HG03521 (cell line): ENCODE measurements around the gene LMOD2.

ENCODE experiments used
- ATAC-seq: cut with Tn5 transposase; IDR thresholded peaks from one replicate; pipeline ENCODE4 v1.9.1; 2021; ENCODE audit warnings: mild to moderate bottlenecking, moderate library complexity; ENCODE audit not compliant: unreplicated experiment

LMOD2 gene

GRCh38 chr7:123666492-123666891 lies 10.8 kb downstream of the LMOD2 start:
- no peak for ATAC-seq

DNA sequence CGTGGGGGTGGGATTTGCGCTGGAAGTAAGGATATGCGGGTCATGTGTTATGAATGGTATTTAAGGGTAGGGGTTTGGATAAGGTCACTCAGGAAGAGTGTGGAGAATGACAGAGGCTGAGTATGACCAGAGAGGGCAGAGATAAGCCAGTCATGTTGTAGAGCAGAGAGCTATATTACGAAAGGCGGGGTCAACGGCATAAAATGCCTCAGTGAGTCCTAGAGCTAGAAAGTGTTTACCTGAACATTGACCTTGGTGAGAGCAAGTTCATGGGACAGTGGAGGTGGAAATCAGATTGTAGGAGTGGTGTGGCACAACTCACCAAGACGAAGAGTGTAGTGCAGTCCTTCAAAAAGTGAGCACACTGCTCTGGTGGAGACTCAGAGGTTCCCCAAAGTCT lies 13.8 kb downstream of the LMOD2 start:
- ATAC-seq = no peak

GRCh38 chr7:123673137-123673732 lies 17.6 kb downstream of the LMOD2 start:
- ATAC-seq = no peak

GRCh38 chr7:123673752-123674398 lies 18.2 kb downstream of the LMOD2 start:
- no peak for ATAC-seq

DNA sequence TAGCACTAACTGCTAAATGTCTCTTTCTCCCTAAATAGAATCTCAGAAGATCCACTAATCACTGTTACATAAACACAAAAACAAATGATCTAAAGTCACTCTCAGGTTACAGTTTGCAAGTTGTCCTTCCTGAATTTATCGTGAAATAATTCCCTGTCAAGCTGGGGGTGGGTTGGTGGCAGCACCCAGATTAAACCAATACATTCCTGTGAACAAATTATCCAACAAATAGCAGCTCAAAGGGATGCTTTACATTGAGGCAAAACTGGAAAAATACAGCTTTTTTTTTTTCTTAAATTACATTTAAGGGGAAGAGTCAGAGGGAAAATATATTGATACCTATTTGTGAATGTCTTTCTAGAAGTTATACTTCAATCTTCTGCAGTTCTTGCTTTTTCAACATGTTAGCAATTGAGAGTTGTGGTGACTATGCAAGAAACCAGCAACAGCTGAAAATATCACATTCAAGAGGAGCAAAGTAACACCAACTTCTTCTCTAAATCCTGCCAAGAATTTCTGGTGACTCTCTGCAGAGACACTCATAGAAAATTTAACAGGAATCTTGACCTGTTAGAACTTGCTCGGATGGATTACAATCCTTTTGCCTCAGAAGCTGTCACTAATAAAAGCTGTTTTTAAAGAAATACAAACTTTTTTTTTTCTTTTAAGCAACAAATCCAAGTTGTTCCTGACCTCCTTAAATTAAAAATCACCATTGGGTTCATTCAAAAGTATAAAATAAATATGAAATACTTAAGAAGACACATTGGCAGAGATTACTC lies 18.9 kb downstream of the LMOD2 start:
- ATAC-seq = no peak

GRCh38 chr7:123675181-123675473 lies 19.5 kb downstream of the LMOD2 start:
- ATAC-seq = no peak

- ATAC-seq = no peak
These were observed 21.5 kb downstream of the LMOD2 start for GRCh38 chr7:123677061-123677715.

DNA sequence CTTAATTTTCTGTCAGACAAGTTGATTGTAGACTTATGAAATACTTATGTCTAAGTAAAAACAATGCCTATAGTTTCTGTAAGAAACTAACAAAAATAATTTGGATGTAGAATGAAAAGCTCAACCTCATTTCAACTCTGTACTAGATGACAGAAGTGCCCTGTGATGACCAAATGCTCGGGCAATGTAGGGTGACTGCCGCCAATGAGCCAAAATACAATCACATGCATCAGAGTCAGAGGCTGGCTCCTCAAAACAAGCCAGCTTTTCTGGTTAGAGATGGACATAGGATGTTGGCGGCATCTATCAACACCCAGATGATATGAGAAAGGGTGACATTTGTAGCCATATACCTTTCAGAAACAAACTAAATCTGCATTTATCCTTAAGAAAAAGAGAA lies 23.9 kb downstream of the LMOD2 start:
- no peak for ATAC-seq

DNA sequence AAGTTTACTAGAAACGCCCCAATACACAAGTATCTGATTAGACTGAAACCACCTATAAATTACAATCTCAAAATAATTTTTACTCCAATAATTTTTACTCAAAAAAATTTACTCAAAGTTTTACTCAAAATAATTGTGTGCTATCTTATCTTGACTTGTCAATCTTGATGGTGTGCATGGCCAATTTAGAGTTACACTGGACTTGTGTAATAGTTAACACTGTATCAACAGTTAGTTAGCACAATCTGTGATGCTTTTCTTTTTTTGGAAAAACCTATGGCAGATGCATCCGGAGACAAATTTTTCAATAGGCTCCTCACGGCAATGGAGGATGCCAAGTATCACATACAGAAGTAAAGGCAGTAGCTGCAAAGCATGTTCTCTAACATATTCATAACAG lies 24.9 kb downstream of the LMOD2 start:
- no peak for ATAC-seq

- ATAC-seq = no peak
These were observed 25.9 kb downstream of the LMOD2 start for GRCh38 chr7:123681561-123681960.

- ATAC-seq = peak; percentile 66
These were observed 27.0 kb downstream of the LMOD2 start for GRCh38 chr7:123682690-123683089.

DNA sequence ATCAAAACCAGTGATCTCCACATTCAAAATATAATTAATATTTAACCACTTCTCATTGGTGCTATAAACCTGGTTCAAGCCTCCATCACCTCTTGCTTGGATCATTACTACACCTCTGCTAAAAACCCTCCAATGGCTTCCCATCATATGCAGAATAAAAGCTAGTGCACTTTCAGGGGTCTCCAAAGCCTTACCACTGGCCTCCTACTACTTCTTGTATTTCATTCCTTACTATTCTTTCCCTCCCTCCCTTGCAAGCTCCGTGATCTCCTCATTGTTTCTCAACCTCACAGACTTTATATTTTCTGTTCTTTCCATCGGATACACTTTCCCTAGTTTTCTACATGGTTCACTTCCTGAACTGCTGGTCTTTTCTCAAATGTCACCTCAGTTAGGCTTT lies 31.5 kb downstream of the LMOD2 start:
- ATAC-seq = no peak

DNA sequence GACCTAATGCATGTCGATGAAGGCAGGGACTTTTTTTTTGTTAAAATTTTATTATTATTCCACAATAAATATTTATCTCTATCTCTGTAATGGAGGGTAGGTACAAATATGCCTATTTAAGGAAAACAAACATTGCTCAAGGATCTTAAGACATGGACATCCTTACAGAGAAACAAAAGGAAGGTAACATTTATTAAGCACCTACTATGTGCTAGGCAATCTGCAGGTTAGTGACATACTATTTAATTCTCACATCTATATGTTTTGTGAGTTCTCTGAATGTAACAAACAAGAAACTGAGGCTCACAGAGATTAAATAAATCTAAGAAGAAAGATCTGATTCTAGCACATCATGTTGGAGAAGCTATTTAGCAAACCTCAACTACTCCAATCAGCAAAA lies 32.1 kb downstream of the LMOD2 start:
- no peak for ATAC-seq

DNA sequence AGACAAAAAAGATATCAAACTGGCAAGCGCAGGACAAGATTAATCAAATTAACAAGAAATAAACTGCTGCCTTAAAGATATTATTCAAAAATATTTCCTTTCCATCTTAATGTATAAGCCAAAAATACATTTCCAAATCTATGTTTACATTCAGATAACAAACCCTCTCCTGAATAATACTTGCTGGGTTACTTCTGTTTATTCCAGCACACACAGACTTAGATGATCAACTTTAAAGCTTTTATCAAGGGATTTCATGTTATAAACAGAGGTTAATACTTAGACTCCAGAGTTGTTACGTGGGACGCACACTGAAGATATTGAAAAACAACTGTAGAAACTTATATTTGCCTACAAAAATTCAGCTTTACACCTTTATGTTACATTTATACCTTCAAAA lies 33.6 kb downstream of the LMOD2 start:
- ATAC-seq = no peak

DNA sequence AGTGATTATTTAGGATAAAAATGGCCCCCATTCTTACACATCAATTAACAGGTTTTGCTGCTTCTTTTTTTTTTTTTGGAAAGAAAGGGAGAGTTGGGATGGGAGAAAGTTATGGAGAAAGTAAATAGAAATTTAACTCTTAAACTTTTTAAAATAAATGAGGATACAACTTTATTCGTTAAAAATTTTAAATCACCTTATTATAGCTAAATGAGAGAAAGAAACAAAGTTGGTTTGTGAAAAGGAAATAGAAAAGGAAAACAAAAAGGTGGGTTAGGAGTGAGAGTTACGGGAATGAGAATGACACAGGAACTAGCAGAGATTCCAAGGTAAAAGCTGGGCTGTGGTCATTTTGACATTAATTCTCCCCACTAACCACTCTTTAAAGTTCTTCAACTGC lies 34.9 kb downstream of the LMOD2 start:
- ATAC-seq = no peak

DNA sequence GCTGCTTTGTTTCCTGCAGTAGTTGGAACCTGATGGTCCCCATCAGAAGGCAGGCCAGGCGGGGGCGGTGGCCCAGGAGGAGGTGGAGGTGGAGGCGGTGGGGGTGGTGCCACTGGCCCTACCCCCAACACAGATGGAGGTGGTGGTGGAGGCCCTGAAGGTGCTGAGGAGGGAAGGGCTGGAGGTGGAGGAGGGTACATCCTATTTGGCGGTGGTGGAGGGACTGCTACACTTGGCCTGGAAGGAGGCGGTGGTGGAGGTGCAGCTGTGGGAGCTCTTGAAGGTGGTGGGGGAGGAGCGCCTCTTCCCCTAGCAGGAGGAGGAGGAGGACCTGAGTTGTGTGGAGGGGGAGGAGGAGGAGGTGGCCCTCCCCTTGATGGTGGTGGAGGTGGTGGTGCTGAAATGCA lies 36.8 kb downstream of the LMOD2 start:
- ATAC-seq = no peak

DNA sequence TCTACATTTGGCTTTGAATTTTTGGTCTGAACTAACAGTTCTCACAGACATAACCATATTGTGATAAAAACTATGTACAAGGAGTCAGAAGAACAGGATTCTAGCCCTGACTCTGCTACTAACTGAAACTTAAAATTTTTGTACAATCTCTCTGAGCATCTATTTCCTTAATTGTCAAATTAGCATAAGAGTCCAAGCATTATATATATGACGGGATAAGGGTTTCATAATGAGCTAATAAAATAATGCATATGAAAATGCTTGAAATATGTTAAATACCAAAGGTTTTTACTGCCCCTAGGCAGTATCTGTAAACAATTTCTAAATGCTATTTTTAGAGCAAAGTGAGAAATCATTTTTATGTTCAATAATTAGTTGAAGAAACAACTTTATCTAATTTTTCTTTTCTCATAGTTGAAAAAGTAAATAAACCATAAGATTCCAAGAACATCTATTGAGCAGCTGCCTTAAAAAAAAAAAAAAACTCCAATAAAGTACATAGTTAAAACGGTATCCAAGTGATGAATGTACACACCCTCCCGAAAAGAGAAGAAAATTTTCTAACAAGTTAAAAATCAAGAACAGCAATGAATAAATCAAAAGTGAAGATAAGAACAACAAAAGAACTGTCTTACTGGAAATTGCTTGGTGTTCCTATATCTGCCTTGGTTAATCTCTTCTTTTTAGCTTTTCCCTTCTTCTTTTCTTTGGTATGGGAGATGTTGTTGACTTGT lies 40.4 kb downstream of the LMOD2 start:
- ATAC-seq = no peak

DNA sequence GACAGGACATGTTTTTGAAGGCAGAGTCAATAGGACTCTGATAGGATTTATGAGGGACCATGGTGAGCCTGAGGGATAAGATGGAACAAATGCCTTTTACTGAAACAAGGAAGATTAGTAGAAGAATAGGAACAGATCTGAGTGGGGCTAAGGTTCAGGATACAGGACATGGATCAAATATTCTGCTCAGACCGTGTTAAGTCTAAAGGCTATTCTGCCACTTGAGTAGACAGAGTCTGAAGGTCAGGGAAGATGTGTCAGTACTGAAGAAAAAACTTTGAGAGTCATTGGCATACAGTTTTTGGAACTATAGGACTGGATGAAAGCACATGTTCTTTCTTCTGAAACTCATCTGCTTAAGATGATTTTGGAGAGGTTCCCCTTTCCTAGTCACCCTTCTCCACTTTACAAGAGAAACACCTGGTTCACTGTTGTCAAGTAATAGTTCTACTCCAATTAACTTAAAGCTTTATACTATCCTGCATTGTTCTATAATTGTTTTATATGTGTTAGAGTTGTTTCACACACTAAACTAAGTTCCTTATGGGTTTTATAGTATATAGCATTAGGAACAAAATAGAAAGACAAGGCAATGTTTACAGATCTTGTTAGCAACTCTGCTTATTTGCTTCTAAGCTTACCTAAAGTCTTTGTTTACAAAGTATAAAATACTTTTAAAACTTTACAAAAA lies 49.7 kb downstream of the LMOD2 start:
- no peak for ATAC-seq

DNA sequence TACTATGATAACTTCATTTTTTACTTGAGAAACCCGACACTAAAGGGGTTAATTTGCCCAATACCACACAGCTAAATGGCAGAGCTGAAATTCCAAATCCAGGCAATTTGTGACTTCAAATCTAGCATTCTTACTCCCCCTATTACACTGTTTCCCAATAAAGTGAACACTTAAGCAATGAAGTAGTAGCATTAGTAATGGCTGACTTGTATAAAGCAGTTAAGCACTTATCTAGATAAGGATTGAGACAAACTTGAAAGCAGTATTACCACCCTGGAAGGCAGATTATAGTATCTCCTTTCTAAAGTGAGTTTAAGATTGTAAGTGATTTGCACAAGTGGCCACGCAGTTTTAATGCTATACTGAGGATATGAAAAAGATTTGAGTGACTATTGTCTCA lies 53.9 kb downstream of the LMOD2 start:
- no peak for ATAC-seq

DNA sequence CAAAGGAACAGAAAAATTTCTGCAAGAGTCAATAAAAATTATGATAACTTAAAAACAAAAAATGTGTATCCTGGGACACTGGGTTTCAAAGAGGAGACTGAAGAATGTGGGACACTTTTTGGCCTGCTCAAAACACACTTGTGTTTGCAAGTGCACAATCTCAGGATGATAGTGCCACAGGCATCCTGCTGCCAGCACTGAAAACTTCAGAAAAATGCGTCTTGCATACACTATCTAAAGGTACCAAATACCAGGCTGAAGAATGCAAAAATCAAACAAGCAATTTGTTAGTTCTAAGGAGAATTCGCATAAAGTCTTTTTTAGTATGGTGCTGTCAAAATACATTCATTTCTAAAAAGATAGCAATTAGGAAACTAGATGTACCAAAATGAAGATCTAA lies 55.0 kb downstream of the LMOD2 start:
- no peak for ATAC-seq

DNA sequence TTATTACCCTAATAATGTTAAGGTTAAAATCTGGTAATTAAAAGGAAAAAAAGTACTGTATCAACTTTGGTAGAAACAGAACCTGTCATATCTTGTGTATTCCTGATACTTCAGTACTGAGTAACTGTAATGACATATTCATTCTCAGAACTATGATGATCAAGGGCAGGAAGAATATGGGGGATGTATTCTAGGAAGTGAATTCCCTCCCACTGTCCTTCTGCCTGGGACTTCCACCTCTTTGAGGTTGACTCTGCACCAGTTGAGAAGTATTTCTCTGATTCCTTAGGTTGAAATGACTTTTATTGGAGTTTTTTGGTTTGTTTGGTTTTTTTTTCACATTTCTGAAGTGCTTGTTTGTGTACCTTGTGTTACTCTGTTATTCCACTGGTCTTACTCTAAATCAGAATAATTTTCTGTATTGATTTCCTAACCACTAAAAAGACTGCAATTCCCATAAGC lies 56.2 kb downstream of the LMOD2 start:
- ATAC-seq = no peak
